Fibroblast of peridontal ligament (primary cell): ENCODE measurements around the gene CAVIN1.
"Not testable (repeated sequence)": the region's sequence is repeated elsewhere in the genome, so short reads cannot be mapped to it uniquely, and the experiment has no call there.

Experiments
- DNase-seq: peaks from one replicate; pipeline ENCODE4 v3.0.0-alpha.2; 2010; ENCODE audit errors: extremely low read depth

The CAVIN1 gene

DNA sequence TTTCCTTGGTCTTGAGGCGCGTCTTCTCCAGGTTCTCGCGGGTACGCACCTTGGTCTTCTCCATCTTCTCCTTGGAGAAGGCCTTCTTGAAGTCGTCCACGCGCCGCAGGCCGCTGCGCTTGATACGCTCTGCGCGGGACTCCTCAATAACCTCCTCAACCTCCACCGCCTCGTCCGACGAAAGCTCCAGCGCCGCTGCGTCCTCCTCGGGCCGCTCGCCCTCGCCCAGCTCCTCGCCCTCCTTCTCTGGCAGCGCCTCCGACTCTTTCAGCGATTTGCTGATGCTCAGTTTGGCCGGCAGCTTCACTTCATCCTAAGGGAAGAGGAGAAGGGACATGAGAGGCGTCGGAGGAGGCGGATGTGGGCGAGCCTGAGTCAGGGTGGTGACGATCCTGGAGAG lies 18.0 kb downstream of the CAVIN1 start:
- no peak for DNase-seq

DNA sequence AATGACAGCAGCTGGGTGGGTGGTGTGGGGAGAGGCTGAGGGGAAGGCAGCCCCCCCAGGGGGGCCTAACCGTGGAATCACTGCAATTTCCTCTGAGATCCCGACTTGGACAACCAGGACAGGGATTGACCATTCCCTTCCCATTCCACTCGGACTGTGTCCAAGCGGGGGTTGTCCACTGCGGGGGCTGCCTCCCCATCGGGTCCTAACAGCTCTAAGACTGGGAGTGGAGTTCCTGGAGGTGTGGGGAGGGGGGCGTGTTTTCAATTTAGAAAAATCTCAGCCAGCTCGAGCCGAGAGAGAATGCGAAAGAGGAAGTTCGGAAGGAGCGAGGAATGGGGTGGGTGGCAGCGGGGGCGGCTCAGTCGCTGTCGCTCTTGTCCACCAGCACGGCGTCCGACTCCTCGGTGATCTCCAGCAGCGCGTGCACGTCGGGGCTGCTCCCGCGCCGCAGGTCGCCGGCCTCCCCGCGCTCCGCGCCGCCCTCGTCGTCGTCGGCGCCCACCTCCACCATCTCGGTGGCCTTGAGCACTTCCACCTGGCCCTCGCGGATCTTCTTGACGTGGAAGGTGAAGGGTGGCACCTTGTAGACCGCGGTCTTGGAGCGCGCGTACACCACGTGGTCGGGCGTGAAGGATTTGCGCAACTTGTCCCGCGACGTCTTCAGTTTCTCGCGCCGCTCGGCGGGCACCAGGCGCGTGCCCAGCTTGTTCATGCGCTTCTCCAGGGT lies 18.6 kb downstream of the CAVIN1 start:
- no peak for DNase-seq

DNA sequence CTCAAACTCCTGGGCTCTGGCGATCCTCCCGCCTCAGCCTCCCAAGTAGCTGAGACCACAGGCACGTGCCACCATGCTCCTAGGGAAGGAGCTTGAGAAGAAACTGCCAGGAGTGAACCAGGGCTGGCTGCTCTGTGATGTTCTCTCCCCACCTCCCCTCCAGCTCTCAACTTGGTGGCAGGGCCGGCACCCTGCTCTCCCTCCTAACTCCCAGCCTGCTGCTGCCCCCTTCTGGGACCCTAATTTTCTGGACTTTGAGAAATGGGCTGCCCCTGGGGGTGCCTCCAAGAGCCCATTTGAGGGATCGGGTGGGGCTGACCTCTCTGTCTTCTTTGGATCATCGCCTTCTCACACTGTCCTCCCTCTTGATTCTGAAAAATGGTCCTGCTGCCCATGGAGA lies 19.9 kb downstream of the CAVIN1 start:
- no peak for DNase-seq

DNA sequence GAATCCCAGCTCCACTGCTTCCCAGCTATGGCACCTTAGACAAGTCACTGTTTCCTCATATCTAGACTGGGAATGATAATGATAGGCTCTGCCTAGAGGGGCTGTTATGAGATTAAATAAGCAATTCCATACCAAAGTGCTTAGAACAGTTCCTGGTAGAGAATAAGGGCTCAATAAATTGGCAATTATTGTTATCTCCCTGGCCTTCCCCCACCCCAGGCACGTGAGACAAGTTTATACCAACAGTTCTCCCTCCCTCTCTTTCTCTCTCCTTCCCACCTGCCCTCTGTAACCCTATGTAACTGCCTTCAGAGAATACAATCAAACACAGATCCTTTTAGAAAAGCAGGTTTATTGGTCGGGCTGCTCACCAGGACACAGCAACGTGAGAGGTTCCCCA lies 20.9 kb downstream of the CAVIN1 start:
- DNase-seq = no peak

DNA sequence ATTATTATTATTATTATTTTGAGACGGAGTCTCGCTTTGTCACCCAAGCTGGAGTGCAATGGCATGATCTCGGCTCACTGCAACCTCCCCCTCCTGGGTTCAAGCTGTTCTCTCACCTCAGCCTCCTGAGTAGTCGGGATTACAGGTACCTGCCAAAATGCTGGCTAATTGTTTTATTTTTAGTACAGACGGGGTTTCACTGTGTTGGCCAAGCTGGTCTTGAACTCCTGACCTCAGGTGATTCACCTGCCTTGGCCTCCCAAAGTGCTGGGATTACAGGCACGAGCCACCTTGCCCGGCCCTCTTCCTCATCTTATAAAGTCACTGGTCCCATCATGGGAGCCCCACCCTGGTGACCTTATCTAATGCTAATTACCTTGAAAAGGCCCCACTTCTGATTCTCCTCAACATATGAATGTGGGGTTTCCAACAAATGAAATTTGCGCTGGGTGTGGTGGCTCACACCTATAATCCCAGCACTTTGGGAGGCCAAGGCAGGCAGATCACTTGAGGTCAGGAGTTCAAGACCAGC lies 22.1 kb downstream of the CAVIN1 start:
- DNase-seq = not testable (repeated sequence)

DNA sequence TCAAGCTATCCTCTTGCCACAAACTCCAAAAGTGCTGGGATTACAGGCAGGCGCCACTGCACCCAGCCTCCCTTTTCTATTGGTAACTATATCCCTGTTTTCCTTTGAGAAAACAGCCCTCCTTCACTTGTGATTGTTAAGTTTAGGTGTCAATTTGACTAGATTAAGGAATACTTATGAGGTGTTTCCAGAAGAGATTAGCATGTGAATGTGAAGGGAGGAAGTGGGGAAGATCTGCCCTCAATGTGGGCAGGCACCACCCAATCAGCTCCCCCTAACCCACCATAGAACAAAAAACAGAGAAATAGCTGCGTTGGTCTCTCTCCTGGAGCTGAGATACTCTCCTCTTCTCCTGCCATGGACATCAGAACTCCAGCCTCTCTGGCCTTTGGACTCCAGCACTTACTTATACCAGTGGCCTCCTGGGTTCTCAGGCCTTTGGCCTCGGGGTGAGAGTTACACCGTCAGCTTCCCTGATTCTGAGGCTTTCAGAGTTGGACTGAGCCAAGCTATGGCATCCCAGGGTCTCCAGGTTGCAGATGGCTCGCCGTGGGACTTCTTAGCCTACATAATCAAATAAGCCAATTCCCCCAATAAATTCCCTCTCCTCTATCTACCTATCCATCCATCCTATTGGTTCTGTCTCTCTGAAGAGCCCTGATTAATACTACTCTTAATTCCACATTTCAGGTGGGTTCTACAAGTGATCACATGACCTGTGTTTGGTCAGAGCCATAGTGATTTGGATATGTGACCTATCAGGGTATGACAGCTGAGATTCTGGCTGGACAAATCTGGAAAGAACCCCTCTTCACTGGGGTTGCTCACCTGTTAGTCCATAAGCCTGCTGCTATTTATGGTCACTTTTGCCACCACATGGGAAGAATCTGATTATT lies 22.9 kb downstream of the CAVIN1 start:
- DNase-seq = no peak

DNA sequence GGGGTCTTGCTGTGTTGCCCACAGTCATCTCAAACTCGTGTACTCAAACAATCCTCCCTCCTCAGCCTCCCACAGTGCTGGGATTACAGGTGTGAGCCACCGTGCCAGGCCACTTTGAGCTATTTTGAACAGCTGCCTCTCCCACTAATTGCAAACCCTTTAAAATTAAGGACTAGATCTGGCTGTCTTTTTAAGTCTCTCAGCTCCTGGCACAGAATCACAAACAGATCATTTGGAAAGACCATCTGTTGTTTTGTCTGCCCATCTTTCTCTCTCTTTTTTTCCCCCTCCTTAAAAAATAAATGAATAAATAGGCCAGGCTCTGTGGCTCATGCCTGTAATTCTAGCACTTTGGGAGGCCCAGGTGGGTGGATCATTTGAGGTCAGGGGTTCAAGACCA lies 23.9 kb downstream of the CAVIN1 start:
- no peak for DNase-seq

DNA sequence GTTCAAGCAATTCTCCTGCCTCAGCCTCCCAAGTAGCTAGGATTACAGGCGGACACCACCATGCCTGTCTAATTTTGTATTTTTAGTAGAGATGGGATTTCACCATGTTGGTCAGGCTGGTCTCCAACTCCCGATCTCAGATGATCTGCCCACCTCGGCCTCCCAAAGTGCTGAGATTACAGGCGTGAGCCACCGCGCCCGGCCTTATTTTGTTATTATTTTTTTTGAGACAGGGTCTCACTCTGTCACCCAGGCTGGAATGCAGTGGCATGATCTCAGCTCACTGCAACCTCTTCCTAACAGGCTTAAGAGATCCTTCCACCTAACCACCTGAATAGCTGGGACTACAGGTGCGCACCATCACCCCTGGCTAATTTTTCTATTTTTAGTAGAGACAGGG lies 27.5 kb downstream of the CAVIN1 start:
- not testable (repeated sequence) for DNase-seq

DNA sequence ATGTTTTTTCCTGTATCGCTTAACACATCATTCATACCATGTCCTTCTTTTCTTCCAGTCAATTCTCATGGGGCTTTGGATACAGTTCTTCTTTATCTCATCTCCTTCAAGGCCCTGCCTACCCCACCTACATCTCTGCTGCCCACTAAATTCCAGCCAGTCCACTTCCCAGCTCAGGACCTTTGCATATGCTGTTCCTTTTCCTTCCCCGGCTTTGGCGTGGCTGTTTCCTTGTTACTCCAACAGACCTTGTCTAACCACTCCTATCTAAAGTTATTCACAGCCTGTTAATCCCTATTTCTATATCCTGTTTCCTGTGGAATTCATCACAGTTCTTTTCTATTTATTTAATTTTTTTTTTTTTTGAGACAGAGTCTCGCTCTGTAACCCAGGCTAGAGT lies 28.2 kb downstream of the CAVIN1 start:
- no peak for DNase-seq

DNA sequence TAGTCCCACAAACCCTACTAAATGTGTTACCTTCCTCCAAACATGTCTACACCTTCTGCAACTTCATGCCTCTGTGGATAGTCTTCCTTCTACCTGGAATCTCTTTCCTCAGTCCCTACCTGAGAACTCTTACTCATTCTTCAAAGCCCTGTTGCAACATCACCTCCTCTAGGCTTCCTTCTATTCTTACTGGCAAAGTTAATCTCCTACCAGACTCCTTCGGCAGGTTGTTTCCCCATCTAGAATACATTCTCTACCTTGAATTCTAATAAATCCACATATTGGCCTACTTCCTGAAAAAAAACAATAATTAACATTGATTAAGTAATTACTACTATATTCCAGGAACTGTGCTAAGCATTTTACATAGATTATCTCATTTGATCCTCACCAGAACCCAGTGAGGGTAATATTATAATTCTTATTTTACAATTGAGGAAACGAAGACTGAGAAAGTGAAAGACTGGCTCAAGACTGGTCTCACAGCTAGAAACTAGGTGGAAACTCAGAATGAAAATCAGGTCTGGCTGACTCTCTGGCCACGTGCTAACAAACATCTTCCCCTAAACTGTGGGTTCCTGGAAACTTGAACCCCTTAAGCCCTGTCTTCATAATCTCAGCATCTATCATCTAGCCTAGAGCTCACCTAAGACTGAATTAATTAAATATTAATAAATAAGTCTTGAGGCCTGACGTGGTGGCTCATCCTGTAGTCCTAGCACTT lies 30.2 kb downstream of the CAVIN1 start:
- DNase-seq = no peak

DNA sequence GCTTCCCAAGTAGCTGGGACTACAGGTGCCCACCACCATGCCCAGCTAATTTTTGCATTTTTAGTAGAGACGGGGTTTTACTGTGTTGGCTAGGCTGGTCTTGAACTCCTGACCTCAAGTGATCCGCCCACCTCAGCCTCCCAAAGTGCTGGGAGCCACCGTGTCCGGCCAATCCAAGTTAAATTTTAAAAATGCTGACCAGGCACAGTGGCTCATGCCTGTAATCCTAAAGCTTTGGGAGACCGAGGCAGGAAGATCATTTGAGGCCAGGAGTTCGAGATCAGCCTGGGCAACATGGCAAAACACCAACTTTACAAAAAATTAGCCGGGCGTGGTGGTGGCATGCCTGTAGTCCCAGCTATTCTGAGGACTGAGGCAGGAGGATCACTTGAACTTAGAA lies 31.6 kb downstream of the CAVIN1 start:
- not testable (repeated sequence) for DNase-seq

DNA sequence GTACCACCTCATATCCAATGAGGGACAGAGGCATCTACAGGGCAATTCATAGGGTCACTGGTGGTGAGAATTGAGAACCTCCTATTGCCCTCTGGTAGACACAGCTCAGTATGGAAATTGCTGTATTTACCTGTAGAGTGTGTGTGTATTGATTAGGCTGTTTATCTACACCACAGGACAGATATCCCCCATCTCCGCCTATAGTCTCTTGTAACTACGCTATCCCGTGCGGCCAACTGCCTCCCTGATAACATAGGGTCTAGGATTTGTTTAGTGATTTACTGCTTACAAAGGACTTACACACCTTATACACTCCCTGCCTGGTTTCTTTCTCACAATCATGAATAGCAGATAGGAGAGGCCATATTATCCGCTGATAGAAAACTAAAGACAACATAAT lies 33.2 kb downstream of the CAVIN1 start:
- no peak for DNase-seq

DNA sequence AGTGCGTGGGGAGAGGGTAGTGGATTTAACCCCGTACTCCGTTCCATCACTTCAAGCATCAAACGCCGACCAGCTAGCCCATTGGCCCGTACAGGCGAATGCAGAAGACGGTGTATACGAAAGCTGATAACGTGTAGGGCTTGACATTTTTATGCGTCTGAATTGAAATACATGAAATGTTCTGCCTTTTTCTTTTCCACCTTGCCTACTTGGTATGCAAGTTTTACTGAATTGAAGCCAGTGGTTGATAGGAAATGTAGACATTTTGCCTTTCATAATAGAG lies 34.0 kb downstream of the CAVIN1 start:
- no peak for DNase-seq

DNA sequence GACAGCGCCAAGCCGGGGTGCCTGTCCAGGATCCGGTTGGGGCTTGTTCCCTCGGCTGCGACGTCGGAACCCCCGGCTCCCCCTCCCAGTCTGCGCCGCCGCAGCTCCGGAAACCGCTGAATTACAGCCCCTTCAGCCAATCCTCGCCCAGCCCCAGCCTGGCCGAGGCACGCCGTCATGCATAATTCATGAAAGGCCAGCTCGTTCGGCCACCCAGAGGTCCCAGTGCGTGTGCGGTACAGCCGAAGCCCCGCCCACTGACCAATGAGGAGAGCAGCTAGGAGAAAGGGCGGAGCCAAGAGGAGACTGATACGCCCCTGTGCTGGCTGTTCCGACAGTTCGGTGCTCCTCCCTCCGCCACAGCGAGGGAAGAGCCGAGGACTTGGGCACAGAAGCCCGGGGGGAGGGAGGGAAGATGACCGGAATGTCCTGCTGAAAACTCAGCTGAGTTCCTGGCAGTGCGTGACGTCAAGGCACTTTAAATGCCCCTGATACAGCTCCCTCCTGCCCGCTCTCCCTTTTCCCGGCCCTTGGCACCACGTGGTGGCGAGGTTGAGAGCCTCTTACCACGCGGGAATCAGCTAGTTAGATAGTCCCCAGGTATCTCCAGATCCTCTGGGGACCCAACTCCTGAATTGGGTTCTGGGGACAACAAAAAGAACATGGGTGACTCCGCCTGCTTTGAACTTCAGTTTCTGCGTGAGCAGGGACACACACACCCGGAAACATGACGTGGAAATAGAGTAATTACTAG lies 34.5 kb downstream of the CAVIN1 start, which contains the start of gene STAT3:
TSS of gene STAT3 (minus strand) at position 62 of the 754 bp plus-strand sequence. CDS start 39,926 bp downstream, outside the sequence.
- peak; percentile 100 for DNase-seq

DNA sequence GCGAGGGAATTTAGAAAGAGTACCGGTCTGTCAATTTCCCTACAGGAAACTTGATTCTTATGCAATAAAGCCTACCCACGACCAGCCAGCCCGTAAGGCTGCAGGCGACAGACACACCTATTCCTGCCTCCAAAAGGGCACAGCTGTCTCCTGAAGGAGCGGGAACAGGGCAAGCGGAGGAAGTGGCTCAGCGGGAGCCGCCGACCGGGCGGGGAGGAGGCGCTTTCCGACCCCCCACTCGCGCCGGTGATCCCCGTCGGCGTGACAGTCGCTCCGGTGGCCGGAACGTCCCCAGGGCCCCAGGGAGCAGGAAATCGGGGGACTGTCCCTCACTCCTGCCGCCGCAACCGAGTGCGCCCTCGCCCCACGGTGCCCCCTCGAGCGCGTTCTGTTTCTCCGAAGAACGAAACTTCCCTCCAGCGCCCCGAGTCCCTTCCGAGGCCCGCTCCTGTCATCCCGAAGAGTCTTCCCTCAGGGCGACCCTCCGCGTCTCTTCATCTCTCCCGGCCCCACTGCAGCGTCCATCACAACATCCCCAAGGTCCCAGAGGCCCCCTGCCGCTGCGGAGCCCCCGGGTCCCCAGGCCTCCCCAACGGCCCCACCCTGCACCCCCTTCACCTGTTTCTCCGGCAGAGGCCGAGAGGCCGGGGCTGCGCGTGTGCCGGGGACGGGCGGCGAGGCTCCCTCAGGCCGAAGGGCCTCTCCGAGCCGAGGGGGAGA lies 35.2 kb downstream of the CAVIN1 start:
- DNase-seq = no peak

DNA sequence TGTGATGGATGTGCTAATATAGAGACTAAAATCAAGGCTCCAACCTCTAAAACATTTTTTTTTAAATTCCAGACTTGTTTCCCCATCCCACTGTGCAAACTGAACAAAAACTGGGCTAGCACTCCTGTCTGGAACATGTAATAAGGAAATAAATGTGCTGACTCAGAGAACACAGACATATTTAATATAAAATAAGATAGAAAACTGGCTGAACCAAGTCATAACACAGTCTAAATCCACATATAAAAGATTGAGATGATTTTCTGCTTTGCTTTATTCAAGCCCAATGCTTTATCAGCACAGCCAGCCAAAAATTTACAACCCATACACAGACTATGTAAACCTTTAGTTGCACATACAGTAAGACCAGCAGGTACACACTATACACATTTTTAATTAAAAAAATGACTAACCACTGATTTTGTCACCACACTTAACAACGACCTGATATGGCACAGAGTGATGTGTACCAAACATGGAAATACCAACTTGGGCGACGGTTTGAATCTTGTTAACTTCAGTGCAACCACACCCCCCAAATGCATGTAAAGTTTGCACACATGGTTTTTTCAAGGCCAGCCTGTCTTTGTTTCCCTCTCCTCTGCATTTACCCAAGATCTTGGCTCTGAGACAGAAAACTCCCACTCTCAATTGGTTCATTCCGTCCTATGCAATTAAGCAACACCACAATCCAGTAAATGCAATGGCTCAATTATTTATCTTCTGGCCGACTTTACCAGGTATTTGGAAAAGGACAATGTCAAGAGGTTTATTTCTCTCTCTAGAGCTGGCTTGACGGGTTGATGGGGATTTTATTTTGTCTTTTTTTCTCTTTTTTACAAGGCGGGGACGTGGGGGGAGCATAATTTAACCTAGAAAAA lies 36.0 kb downstream of the CAVIN1 start:
- DNase-seq = peak; percentile 83

DNA sequence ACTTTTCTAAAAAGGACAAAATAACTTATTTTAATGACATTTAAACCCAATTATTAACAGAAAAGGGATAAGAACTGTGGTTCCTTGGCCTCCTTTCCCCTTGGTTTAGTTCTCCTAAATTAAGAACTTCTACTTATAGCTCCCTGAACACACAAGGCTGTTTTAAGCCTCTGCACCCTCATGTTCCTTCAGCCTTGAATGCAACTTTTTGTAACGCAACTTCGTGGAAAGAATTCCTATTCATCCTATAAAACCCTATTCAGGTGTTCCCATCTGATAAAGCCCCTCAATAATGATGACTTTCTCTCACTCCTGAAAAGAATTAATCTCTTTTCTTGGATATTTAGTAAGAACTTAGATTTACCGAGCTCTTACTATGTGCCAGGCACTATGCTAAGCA lies 41.2 kb downstream of the CAVIN1 start:
- DNase-seq = no peak

DNA sequence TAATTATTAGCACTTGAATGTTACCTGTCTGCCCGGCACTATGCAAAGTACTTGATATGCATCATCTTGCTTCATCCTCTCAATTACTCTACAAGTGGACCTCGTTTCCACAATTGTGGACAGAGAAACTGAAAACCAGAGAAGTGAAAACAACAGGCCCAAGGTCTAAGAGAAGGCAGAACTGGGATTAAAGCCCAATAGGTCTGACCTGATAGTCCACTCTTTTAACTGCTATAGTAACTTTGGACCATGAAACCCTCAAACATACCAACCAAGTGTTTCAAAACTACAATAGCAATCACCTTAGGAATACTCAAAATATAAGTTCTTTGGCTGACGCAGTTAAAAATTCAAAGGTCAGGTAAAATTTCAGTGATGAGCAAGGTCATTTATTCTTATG lies 42.1 kb downstream of the CAVIN1 start:
- no peak for DNase-seq

DNA sequence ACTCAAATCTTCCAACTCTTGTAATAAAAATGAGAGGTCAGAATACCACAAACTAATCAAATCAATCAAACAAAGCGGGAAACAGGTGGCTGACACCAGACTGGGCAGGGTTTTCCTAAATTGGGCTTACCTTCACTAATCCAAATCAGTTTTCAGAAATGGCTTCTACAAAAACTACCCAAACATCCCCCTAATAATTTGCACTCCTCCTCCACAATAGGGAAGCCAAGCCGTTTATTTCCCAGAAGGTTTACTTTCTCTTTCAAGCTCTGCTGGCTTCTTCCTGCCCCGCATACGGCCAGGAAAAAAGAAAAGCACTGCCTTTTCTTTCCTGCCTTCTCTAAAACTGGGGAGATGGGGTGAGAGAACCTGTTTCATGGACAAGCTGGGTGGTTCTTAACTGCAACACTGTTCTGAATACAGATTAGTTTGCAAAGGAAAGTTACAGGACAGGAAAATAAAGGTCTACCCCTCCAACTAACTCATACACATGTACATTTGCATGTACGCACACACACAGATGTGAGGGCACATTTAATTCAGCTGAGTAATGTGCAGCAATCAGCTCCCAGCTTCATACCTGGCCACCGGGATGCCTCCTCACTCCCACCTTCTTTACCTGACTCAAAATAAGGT lies 44.0 kb downstream of the CAVIN1 start:
- peak; percentile 51 for DNase-seq
